ENCODE results near the gene TMEFF1. TPM values are rescaled to one million over a fixed set of nuclear protein-coding genes. Genes with fewer than 3 reads are reported as not detected.

TMEFF1 gene
- polyA plus RNA-seq, 1 donor (not counting 4 experiments of a cell fraction or from before 2014, with no cell fraction given): not detected

- no peak overlapping the region for H3K4me3 ChIP-seq (ENCODE audit: control insufficient read depth in 2 of 3, extremely low read depth in 1 of 3, insufficient read depth in 2 of 3, low read depth in 1 of 3, low read length in 3 of 3)
- no peaks in the 10 kb centered on the region for H3K79me2 ChIP-seq (ENCODE audit: control insufficient read depth, insufficient read depth, low read length)
- FAIRE-seq (no peak), DNase-seq (ENCODE audit: low read depth, low spot score) (no peak)
- dilution Hi-C loops (cut with MboI; ENCODE audit: extremely low pct_ligation_motif_present, low sequenced_read_pairs): no loop called here
- H3K9me1 ChIP-seq (ENCODE audit: control insufficient read depth, extremely low read depth, insufficient read depth, low read length): no peaks in the 10 kb centered on the region
- no peaks in the 10 kb centered on the region for H3K27me3 ChIP-seq (ENCODE audit: control insufficient read depth, extremely low read depth, insufficient read depth, low read length)
- no peak overlapping the region for H2AFZ ChIP-seq (ENCODE audit: control insufficient read depth, low read length)
- H3K4me1 ChIP-seq (ENCODE audit: control insufficient read depth, extremely low read depth, insufficient read depth, low read length): no peaks in the 10 kb centered on the region
- no peak overlapping the region for H3K4me2 ChIP-seq (ENCODE audit: control insufficient read depth, extremely low read depth, insufficient read depth, low read depth, low read length)
- H3K9me3 ChIP-seq (ENCODE audit: control insufficient read depth, low read depth, low read length): no peaks in the 10 kb centered on the region
- TF ChIP-seq CTCF (optimal IDR thresholded peaks at IDR 0.05 in 1 of 3, IDR thresholded peaks at IDR 0.05 in 1 of 3, conservative IDR thresholded peaks at IDR 0.05 in 1 of 3; ENCODE audit: extremely low read depth in 1 of 3, insufficient read depth in 2 of 3, low read length in 3 of 3) (no peak), EZH2 (IDR thresholded peaks at IDR 0.05; ENCODE audit: low read length) (no peak)
- H3K9ac ChIP-seq (ENCODE audit: control insufficient read depth, extremely low read depth, insufficient read depth, low read length): no peak overlapping the region
- H3K36me3 ChIP-seq (ENCODE audit: control insufficient read depth in 2 of 2, extremely low read depth in 1 of 2, insufficient read depth in 2 of 2, low read length in 2 of 2): no peaks in the 10 kb centered on the region
- H3K27ac ChIP-seq (ENCODE audit: control insufficient read depth, insufficient read depth, low read length): no peak overlapping the region
- no peaks in the 10 kb centered on the region for H4K20me1 ChIP-seq (ENCODE audit: control insufficient read depth, extremely low read depth, insufficient read depth, low read length)
These were observed 82.5 kb downstream of the TMEFF1 start for GRCh38 chr9:100555471-100555870.

DNA sequence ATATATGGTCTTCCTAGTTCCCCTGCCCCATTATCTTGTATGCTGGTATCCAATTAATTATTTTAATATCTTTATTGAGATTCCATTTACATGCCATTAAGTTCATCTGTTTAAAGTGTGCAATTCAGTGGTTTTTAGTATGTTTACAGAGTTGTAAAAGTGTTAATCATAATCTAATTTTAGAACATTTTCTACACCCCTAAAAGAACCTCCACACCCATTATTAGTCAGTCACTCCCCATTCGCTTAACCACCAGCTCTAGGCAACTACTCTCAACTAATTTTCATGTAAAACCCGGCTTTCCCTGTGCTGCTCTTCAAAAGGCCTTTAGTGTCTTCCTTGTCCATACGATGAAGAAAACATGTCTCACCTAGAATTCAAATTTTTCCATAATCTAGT, 84.1 kb downstream of the TMEFF1 start:
- Histone ChIP-seq H3K4me1 (ENCODE audit: control insufficient read depth, extremely low read depth, insufficient read depth, low read length) (no peaks in the 10 kb centered on the region), H3K36me3 (ENCODE audit: control insufficient read depth in 2 of 2, extremely low read depth in 1 of 2, insufficient read depth in 2 of 2, low read length in 2 of 2) (no peaks in the 10 kb centered on the region), H3K27me3 (ENCODE audit: control insufficient read depth, extremely low read depth, insufficient read depth, low read length) (no peaks in the 10 kb centered on the region), H3K4me2 (ENCODE audit: control insufficient read depth, extremely low read depth, insufficient read depth, low read depth, low read length) (no peak overlapping the region), H3K27ac (ENCODE audit: control insufficient read depth, insufficient read depth, low read length) (no peak overlapping the region), H3K9me1 (ENCODE audit: control insufficient read depth, extremely low read depth, insufficient read depth, low read length) (no peaks in the 10 kb centered on the region), H3K9me3 (ENCODE audit: control insufficient read depth, low read depth, low read length) (no peaks in the 10 kb centered on the region), H2AFZ (ENCODE audit: control insufficient read depth, low read length) (no peak overlapping the region), H3K79me2 (ENCODE audit: control insufficient read depth, insufficient read depth, low read length) (no peaks in the 10 kb centered on the region), H3K4me3 (ENCODE audit: control insufficient read depth in 2 of 3, extremely low read depth in 1 of 3, insufficient read depth in 2 of 3, low read depth in 1 of 3, low read length in 3 of 3) (no peak overlapping the region), H4K20me1 (ENCODE audit: control insufficient read depth, extremely low read depth, insufficient read depth, low read length) (no peaks in the 10 kb centered on the region), H3K9ac (ENCODE audit: control insufficient read depth, extremely low read depth, insufficient read depth, low read length) (no peak overlapping the region)
- dilution Hi-C loops (cut with MboI; ENCODE audit: extremely low pct_ligation_motif_present, low sequenced_read_pairs): no loop called here
- DNase-seq (ENCODE audit: low read depth, low spot score): no peak
- no peak for FAIRE-seq
- TF ChIP-seq EZH2 (IDR thresholded peaks at IDR 0.05; ENCODE audit: low read length) (no peak), CTCF (optimal IDR thresholded peaks at IDR 0.05 in 1 of 3, IDR thresholded peaks at IDR 0.05 in 1 of 3, conservative IDR thresholded peaks at IDR 0.05 in 1 of 3; ENCODE audit: extremely low read depth in 1 of 3, insufficient read depth in 2 of 3, low read length in 3 of 3) (no peak)
